ENCODE results near the gene COBLL1.

The COBLL1 gene

DNA sequence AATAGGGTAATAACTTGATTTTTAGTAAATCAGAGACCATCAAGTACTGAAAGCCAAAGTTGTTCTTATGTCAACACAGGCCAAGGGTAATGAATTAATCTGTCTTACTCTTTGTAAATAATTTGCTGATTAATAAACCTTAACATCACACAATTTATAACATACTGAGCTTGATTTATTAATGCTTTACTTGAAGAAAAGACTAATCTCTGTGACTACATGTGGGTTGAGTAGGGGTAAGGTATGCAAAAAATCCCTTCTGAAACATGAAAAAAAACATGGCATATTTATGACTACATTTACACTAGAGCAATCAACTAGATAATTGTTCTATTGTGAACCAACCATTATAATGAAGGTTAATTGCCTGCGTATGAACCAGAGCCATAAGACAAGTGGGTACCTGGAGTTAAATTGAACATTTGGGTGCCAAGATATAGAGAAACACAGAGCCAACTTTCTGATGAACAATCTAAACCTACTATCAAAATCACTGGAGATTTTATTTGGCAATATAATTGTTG, 152.7 kb downstream of the COBLL1 start:
- DNase-seq, result no peak
- Histone ChIP-seq H3K79me2 (ENCODE audit: insufficient read depth, low read length) (no peaks in the 10 kb centered on the region), H2AFZ (ENCODE audit: low read depth, low read length) (no peak overlapping the region), H3K9ac (ENCODE audit: low read depth, low read length) (no peak overlapping the region), H3K4me3 (ENCODE audit: low read depth in 1 of 2, low read length in 2 of 2) (no peak overlapping the region), H3K27me3 (ENCODE audit: insufficient read depth, low read length, poor library complexity) (no peaks in the 10 kb centered on the region), H3K36me3 (ENCODE audit: insufficient read depth, low read length) (no peaks in the 10 kb centered on the region), H3K27ac (ENCODE audit: low read length) (no peak overlapping the region), H3K4me1 (ENCODE audit: insufficient read depth, low read length) (no peaks in the 10 kb centered on the region), H3K9me3 (ENCODE audit: insufficient read depth, low read length, severe bottlenecking) (no peaks in the 10 kb centered on the region), H3K4me2 (ENCODE audit: insufficient read depth, low read length) (no peak overlapping the region), H4K20me1 (ENCODE audit: insufficient read depth, low read length) (no peaks in the 10 kb centered on the region)
- ATAC-seq (ENCODE audit: insufficient read depth, low read depth), result no peak
- TF ChIP-seq EZH2 (IDR thresholded peaks at IDR 0.05; ENCODE audit: borderline replicate concordance, low read depth, low read length, severe bottlenecking), result no peak
- TF ChIP-seq, protein P1, sequence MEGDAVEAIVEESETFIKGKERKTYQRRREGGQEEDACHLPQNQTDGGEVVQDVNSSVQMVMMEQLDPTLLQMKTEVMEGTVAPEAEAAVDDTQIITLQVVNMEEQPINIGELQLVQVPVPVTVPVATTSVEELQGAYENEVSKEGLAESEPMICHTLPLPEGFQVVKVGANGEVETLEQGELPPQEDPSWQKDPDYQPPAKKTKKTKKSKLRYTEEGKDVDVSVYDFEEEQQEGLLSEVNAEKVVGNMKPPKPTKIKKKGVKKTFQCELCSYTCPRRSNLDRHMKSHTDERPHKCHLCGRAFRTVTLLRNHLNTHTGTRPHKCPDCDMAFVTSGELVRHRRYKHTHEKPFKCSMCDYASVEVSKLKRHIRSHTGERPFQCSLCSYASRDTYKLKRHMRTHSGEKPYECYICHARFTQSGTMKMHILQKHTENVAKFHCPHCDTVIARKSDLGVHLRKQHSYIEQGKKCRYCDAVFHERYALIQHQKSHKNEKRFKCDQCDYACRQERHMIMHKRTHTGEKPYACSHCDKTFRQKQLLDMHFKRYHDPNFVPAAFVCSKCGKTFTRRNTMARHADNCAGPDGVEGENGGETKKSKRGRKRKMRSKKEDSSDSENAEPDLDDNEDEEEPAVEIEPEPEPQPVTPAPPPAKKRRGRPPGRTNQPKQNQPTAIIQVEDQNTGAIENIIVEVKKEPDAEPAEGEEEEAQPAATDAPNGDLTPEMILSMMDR (IDR thresholded peaks at IDR 0.05; ENCODE audit: borderline replicate concordance, extremely low read depth, low read length, poor library complexity, severe bottlenecking), result no peak

GRCh38 chr2:164681009-164681408, 160.6 kb downstream of the COBLL1 start:
- Histone ChIP-seq H3K36me3 (ENCODE audit: insufficient read depth, low read length) (no peaks in the 10 kb centered on the region), H4K20me1 (ENCODE audit: insufficient read depth, low read length) (no peaks in the 10 kb centered on the region), H3K79me2 (ENCODE audit: insufficient read depth, low read length) (no peaks in the 10 kb centered on the region), H3K27ac (ENCODE audit: low read length) (no peak overlapping the region), H2AFZ (ENCODE audit: low read depth, low read length) (no peak overlapping the region), H3K9me3 (ENCODE audit: insufficient read depth, low read length, severe bottlenecking) (no peaks in the 10 kb centered on the region), H3K9ac (ENCODE audit: low read depth, low read length) (no peak overlapping the region), H3K4me3 (ENCODE audit: low read depth in 1 of 2, low read length in 2 of 2) (no peak overlapping the region), H3K4me1 (ENCODE audit: insufficient read depth, low read length) (no peaks in the 10 kb centered on the region), H3K4me2 (ENCODE audit: insufficient read depth, low read length) (no peak overlapping the region), H3K27me3 (ENCODE audit: insufficient read depth, low read length, poor library complexity) (no peaks in the 10 kb centered on the region)
- TF ChIP-seq, protein P1 (IDR thresholded peaks at IDR 0.05; ENCODE audit: borderline replicate concordance, extremely low read depth, low read length, poor library complexity, severe bottlenecking), result no peak
- no peak for TF ChIP-seq EZH2 (IDR thresholded peaks at IDR 0.05; ENCODE audit: borderline replicate concordance, low read depth, low read length, severe bottlenecking)
- ATAC-seq (ENCODE audit: insufficient read depth, low read depth) (no peak), DNase-seq (no peak)

GRCh38 chr2:164678631-164679149, 162.9 kb downstream of the COBLL1 start:
- H3K79me2 ChIP-seq (ENCODE audit: insufficient read depth, low read length), result no peaks in the 10 kb centered on the region
- no peaks in the 10 kb centered on the region for H3K36me3 ChIP-seq (ENCODE audit: insufficient read depth, low read length)
- H3K4me3 ChIP-seq (ENCODE audit: low read depth in 1 of 2, low read length in 2 of 2), result no peak overlapping the region
- no peaks in the 10 kb centered on the region for H3K27me3 ChIP-seq (ENCODE audit: insufficient read depth, low read length, poor library complexity)
- H3K9me3 ChIP-seq (ENCODE audit: insufficient read depth, low read length, severe bottlenecking), result no peaks in the 10 kb centered on the region
- H3K9ac ChIP-seq (ENCODE audit: low read depth, low read length), result no peak overlapping the region
- no peak for ATAC-seq (ENCODE audit: insufficient read depth, low read depth)
- H3K4me2 ChIP-seq (ENCODE audit: insufficient read depth, low read length), result no peak overlapping the region
- H3K4me1 ChIP-seq (ENCODE audit: insufficient read depth, low read length), result no peaks in the 10 kb centered on the region
- TF ChIP-seq, protein P1 (IDR thresholded peaks at IDR 0.05; ENCODE audit: borderline replicate concordance, extremely low read depth, low read length, poor library complexity, severe bottlenecking), result no peak
- no peaks in the 10 kb centered on the region for H4K20me1 ChIP-seq (ENCODE audit: insufficient read depth, low read length)
- no peak overlapping the region for H2AFZ ChIP-seq (ENCODE audit: low read depth, low read length)
- H3K27ac ChIP-seq (ENCODE audit: low read length), result no peak overlapping the region
- DNase-seq, result no peak

DNA sequence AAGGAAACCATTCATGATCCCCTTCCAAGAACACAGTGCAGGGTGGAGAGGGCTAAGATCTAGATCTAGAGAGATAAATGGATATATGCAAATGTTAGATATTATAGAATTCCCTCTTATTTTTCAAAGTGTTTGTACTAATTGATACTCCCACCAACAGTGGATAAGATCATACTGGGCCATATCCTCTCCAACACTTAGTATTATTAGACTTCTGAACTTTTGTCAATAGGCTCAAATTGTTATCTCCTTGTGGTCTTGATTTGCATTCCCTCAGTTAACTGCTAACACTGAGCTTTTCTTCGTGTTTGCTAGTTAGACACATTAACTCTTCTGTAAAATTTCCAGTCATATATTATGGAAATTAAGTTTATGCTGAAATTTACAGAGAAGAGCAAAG, 163.9 kb downstream of the COBLL1 start:
- Histone ChIP-seq H3K4me3 (ENCODE audit: low read depth in 1 of 2, low read length in 2 of 2) (no peak overlapping the region), H3K79me2 (ENCODE audit: insufficient read depth, low read length) (no peaks in the 10 kb centered on the region), H3K4me2 (ENCODE audit: insufficient read depth, low read length) (no peak overlapping the region), H3K9me3 (ENCODE audit: insufficient read depth, low read length, severe bottlenecking) (no peaks in the 10 kb centered on the region), H3K27ac (ENCODE audit: low read length) (no peak overlapping the region), H2AFZ (ENCODE audit: low read depth, low read length) (no peak overlapping the region), H3K9ac (ENCODE audit: low read depth, low read length) (no peak overlapping the region), H3K36me3 (ENCODE audit: insufficient read depth, low read length) (no peaks in the 10 kb centered on the region), H4K20me1 (ENCODE audit: insufficient read depth, low read length) (no peaks in the 10 kb centered on the region), H3K27me3 (ENCODE audit: insufficient read depth, low read length, poor library complexity) (no peaks in the 10 kb centered on the region), H3K4me1 (ENCODE audit: insufficient read depth, low read length) (no peaks in the 10 kb centered on the region)
- DNase-seq (no peak), ATAC-seq (ENCODE audit: insufficient read depth, low read depth) (no peak)
- TF ChIP-seq, protein P1 (IDR thresholded peaks at IDR 0.05; ENCODE audit: borderline replicate concordance, extremely low read depth, low read length, poor library complexity, severe bottlenecking), result no peak
- no peak for TF ChIP-seq EZH2 (IDR thresholded peaks at IDR 0.05; ENCODE audit: borderline replicate concordance, low read depth, low read length, severe bottlenecking)

Measured in DND-41 (cell line).